ENCODE measurements around the gene DDX31.
"Not testable (repeated sequence)": the region's sequence is repeated elsewhere in the genome, so short reads cannot be mapped to it uniquely, and the experiment has no call there.

Gene DDX31

DNA sequence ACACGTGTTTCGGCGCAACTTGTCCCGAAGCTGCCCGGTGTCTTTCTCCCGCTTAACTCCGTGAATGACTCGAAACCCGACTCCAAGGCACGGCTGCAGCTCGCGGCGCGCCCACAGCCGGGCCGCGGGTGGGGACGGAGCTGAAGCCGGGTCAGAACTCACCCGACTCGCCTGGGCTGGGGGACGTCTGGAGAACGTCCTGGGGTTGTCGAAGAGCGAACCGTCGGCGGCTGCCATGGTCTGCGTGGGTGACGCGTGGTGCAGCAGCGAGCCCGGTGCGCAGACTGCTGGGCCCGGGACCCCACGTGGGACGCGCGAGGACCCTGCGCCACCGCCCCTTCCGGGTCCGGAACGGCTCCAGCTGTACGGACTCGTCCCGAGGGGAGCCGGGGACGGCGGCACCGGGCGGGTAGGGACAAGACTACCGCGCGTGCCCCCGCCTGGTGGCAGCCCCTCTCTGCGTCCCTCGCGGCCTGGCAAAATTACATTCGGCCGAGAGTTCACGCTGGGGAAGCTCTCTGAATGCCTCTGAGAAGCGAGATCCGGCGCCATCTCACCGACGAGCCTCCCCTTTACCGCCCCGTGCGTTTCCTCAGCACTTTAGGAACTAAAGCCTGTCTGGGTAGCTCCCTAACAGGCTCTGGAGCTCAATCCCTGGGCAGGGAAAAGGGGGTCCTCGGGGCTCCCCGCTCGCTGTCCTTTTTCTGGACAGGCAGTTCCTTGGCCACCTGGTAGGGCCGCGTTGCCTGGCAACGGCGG is at the start of gene DDX31:
TSS of gene DDX31 (minus strand) at position 286 of the 759 bp plus-strand sequence. CDS start at position 237, 49 bp downstream.
- DNase-seq = peak; percentile 74

- DNase-seq = not testable (repeated sequence)
Observed at GRCh38 chr9:132718381-132718928, 48.7 kb upstream of the DDX31 start.

DNA sequence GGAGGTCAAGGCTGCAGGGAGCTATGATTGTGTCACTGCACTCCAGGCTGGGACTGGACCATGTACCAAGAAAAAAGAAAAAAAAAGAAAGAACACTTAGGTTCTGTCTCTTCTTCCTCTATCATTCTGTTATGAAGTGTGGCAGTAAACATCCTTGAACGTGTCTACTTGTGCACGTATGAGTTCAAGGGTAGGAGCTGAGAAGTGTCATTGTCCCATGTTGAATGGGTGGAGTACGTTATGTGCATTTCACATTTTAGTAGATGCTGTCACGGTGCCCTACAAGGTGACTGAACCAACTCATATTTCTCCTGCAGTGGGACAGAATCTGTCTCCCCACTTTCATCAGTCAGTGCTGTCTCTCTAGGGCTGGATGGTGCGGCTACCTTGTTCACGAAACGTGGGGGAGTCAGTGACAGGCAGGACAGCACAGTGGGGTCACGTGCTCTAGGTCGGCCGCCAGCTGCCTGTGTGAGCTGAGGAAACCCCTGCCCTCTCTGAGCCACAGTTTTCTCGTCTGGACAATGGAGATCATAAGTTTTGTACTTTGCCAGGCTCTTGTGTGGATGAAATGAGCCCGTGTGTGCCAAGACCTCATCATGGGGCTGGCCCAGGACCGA is 47.7 kb upstream of the DDX31 start:
- DNase-seq = no peak

DNA sequence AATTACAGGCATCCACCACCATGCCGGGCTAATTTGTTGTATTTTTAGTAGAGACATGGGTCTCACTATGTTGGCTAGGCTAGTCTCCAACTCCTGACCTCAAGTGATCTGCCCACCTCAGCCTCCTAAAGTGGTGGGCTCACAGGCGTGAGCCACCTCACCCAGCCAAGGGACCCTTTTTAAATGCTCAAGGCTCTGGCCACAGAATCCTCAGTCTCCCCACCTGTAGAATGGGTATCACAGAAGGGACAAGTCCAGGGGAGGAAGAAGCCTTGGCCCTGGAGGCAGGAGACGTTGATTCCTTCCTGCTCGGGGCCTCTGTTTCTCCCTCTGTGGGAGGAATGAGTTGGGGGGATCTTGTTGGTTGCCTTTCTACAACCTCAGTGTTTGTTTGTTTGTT is 46.2 kb upstream of the DDX31 start:
- no peak for DNase-seq

GRCh38 chr9:132712753-132713152 is 43.0 kb upstream of the DDX31 start:
- no peak for DNase-seq

DNA sequence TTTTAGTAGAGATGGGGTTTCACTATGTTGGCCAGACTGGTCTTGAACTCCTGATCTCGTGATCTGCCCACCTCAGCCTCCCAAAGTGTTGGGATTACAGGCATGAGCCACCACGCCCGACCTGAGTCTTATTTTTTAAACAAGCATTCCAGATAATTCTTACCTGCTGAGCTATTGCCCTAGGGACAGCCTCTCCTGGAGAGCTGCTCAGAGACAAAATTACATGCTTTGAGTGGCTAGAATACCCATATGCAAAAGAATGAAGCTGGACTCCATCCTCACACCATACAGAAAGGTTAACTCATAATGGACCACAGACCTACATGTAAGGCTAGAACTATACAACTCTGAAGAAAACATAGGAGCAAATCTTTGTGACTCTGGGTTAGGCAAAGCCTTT is 42.1 kb upstream of the DDX31 start:
- DNase-seq = no peak

- DNase-seq = not testable (repeated sequence)
Observed at GRCh38 chr9:132711152-132711551, 41.4 kb upstream of the DDX31 start.

DNA sequence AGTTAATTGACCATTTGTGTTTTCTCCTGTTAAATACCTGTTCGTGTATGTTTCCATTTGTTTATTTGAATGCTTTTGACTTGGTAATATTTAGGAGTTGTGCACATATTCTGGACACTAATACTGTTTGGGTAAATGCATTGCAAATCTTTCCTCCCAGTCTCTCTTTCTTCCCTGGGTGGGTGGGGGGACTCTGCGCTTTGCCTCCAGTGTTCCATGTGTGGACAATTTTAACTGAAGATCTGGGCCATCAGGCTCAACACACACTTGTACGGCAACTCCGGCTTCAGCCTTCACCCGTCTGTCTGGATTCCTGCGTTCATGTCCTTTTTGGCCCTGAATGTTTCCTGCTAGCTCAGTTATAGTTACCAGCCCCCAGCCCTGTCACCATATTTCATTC is 40.5 kb upstream of the DDX31 start:
- DNase-seq = no peak

DNA sequence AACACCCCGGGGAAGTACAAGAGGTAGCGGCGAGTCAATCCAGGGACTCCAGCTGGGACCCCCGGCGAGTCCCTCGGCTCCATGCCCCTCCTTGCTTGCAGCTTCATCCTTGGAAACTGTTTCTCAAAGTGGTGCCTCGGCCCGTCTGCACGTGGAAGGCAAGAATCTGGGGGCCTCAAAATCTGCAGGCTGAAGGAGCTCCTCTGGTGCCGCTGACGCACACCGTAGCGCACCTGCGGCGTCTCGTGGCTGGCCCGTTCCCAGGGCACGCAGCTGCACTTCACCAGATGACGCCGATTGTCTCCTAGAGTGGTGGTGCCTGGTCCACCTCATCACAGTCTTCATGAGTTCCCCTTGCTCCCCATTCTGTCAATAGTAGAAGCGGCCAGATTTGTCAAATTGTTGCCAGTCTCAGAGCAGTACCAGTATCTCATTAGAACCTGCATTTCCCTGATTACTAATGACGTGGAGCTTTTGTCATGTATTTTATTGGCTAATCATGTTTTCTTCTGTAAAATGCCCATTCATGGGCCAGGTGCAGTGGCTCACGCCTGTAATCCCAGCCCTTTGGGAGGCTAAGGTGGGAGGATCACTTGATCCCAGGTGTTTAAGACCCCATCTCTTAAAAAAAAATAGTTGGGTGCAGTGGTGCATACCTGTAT is 39.1 kb upstream of the DDX31 start:
- DNase-seq = no peak

DNA sequence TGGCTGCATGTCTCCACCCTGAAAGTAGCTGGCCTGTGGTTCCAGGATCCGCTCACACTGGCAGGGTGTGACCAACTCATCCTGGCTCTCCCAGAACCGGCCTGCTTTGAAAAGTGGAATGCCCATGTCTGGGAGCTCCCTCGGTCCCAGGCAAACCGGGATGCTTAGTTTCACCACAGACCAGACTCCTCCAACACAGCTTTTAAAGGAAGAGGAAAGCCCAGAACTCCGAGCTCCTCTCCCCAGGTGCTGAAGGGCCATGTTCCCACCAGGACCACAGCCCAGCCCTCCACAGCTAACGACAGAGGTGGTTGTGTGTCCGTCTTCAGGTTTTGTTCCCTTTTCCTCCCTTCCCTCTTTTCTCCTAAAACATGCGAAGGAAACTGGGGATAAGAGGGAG is 38.5 kb upstream of the DDX31 start:
- no peak for DNase-seq

DNA sequence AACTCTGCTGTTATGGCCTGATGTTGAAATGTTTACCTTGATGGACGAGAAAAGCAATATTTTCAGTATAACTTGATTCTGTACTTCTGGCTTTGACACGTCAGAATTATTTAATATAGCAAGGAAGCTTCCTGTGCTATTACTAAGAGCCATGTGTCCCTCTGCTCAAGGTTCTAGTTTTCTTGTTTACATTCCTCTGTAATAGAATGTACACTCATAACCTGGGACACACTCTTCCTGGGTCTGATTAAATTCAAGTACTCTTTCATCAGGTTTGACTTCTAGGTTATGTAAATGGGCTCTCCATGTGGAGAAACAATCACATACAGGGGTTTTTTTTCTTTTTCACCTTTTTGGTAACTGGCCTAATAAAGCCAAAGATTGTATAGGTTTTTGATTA is 33.6 kb upstream of the DDX31 start:
- no peak for DNase-seq

GRCh38 chr9:132702254-132702653 is 32.5 kb upstream of the DDX31 start:
- DNase-seq = no peak

- no peak for DNase-seq
Observed at GRCh38 chr9:132699956-132700355, 30.2 kb upstream of the DDX31 start.

- no peak for DNase-seq
Observed at GRCh38 chr9:132698989-132699388, 29.2 kb upstream of the DDX31 start.

DNA sequence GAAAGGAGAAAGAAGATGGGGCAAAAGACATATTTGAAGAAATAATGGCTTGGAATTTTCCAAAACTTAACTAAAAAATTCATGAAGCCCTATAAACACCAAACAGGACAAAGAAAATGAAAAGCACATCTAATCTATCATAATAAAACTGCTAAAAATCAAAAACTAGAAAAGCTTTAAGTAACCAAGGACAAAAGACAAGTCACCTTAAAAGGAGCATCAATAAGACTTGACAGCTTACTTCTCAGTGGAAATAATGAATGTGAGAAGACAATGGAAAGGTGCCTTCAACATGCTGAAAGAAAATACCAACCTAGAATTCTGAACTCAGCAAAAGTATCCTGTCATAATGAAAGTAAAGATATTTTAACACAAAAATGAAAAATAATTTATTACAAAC is 27.4 kb upstream of the DDX31 start:
- DNase-seq = no peak

GRCh38 chr9:132694144-132694543 is 24.4 kb upstream of the DDX31 start:
- peak; percentile 49 for DNase-seq

DNA sequence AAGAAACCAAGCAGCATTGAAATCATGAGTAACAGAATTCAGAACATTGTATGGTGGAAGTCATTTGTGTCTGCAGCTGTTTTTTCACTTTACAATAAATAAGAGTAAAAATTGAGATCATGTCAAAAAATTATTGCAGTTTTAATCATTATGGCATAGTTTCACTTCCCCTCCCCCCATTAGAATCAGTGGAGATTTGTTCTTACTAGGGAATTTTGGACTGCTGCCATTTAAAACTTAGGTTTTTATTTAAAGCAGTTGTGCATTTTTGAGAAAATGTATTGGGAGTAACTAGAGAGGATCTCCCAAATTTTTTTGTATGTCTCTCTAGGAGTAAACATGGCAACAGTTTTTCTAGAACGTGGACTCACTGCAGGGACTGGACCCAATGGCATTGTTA is 20.9 kb upstream of the DDX31 start:
- DNase-seq = no peak

DNA sequence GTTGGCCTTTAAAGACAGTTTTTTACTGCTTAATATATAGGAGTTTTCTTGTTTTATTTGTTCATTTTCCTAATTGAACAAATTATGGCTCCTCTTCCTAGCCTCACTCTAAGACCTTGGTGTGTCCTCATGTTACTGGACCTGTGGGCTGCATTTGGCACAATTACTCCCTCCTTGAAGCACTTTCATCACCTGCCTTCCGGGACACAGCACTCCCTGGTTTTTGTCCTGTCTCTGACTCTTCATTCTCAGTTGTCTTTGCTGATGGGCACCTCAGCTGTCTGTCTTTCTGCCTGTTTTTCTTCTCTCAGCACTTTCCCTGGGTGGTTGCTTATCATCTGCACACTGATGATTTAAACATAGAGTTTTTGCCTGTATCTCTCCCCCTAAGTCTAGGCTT is 14.1 kb upstream of the DDX31 start:
- DNase-seq = no peak

GRCh38 chr9:132681561-132681960 is 11.8 kb upstream of the DDX31 start:
- no peak for DNase-seq

DNA sequence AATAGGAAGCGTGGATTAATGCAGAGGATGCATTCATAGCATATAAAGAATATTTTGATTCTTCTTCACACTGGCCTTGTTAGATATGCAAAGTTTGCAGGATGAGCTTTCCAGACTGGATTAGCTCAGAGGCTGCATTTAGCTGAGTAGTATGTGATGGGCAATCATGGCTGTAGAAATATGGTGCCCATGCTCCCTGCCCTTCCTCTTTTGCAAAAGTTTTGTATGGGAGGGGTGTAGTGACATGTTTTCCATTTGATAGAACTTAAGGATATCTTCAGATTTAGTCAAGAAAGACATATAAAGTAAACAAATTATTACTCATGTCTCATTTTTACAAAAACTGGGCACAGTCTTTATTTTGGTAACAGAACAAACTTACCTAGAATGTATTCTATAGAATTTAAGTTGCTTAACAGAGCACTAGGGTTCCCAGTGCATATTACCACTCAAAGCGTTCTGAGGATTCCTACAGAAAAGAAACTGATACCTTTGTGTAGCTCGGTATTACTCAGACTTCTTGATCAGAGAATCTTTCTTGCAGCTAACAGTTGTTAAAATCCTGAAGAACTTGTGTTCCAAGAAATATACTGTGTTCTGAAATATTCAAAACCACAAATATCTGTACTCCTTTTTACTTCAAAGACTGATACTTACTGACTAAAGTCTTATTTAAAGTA is 10.3 kb upstream of the DDX31 start:
- no peak for DNase-seq

- no peak for DNase-seq
Observed at GRCh38 chr9:132677976-132678375, 8.2 kb upstream of the DDX31 start.

GRCh38 chr9:132674485-132674884 is 4.7 kb upstream of the DDX31 start:
- DNase-seq = no peak

DNA sequence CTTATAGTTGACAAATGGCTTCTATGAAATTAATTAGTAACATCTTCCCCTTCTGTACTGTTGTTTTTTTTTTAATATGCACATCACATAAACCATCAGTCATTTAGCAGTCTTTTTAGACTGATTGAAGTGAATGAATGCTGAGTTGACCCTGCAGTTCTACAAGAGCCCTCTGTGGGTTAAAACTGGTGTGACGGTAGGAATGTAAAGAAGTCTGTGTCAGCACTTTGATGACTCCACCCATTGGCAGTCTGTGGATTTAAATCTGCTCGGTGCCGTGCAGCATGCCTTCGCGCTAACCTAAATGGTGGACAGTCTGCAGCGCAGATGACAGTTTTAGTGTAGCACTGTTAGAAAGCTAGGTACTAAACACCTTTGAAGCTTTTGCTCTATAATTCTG is 3.6 kb upstream of the DDX31 start:
- DNase-seq = peak; percentile 30

GRCh38 chr9:132672413-132672690 is 2.6 kb upstream of the DDX31 start:
- DNase-seq = peak; percentile 45
